ENCODE data around the gene EEF1G. TPM values are rescaled to one million over a fixed set of nuclear protein-coding genes. Genes with fewer than 3 reads are reported as not detected.
A peak's percentile ranks its signal among the peaks of the same experiment; 100 is the strongest.

Gene EEF1G
- total and polyA plus RNA-seq, 2 of the 13 experiments (the other 11 are each of a cell fraction or from before 2014, with no cell fraction given) = 1,787 to 2,144 TPM

GRCh38 chr11:62545437-62546243 lies 28.1 kb downstream of the EEF1G start (continued):
- no peak; the same call in 1 of the 2 replicates for TF ChIP-seq CBX5 (CRISPR knock-in tag; IDR thresholded peaks at IDR 0.05; ENCODE audit: borderline replicate concordance)
- TF ChIP-seq ZNF776 (CRISPR knock-in tag; IDR thresholded peaks at IDR 0.05) = peak; percentile 54; the same call in 1 of the 2 replicates
- TF ChIP-seq HIC2 (CRISPR knock-in tag; IDR thresholded peaks at IDR 0.05; ENCODE audit: low read depth) = no peak
- 0 out of 2 replicates have a peak, but pooled peaks have one; percentile 9 for TF ChIP-seq PLSCR1 (CRISPR knock-in tag; IDR thresholded peaks at IDR 0.05; ENCODE audit: borderline replicate concordance)
- no peak for TF ChIP-seq PHF20 (CRISPR knock-in tag; IDR thresholded peaks at IDR 0.05)
- 0 out of 2 replicates have a peak, but pooled peaks have one; percentile 47 for TF ChIP-seq ZFY (CRISPR knock-in tag; IDR thresholded peaks at IDR 0.05)
- TF ChIP-seq RCOR2 (CRISPR knock-in tag; IDR thresholded peaks at IDR 0.05) = 0 out of 2 replicates have a peak, but pooled peaks have one; percentile 9
- TF ChIP-seq LCORL (IDR thresholded peaks at IDR 0.05) = peak; percentile 75
- TF ChIP-seq LCORL (CRISPR knock-in tag; IDR thresholded peaks at IDR 0.05) = peak; percentile 99
- no peak for TF ChIP-seq FOXJ3 (CRISPR knock-in tag; IDR thresholded peaks at IDR 0.05; ENCODE audit: borderline replicate concordance)
- no peak for TF ChIP-seq PREB (CRISPR knock-in tag; IDR thresholded peaks at IDR 0.05)
- peak; percentile 78 for TF ChIP-seq SAP130 (CRISPR knock-in tag; IDR thresholded peaks at IDR 0.05; ENCODE audit: low read depth)
- no peak for TF ChIP-seq HHEX (CRISPR knock-in tag; IDR thresholded peaks at IDR 0.05)
- TF ChIP-seq, protein P1, sequence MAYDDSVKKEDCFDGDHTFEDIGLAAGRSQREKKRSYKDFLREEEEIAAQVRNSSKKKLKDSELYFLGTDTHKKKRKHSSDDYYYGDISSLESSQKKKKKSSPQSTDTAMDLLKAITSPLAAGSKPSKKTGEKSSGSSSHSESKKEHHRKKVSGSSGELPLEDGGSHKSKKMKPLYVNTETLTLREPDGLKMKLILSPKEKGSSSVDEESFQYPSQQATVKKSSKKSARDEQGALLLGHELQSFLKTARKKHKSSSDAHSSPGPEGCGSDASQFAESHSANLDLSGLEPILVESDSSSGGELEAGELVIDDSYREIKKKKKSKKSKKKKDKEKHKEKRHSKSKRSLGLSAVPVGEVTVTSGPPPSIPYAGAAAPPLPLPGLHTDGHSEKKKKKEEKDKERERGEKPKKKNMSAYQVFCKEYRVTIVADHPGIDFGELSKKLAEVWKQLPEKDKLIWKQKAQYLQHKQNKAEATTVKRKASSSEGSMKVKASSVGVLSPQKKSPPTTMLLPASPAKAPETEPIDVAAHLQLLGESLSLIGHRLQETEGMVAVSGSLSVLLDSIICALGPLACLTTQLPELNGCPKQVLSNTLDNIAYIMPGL (CRISPR knock-in tag; IDR thresholded peaks at IDR 0.05; ENCODE audit: borderline replicate concordance in 1 of 2, low read depth in 1 of 2) = peak; percentile 55 to 65; a peak in 2 of 4 replicates
- peak; percentile 82; the same call in 1 of the 2 replicates for TF ChIP-seq SNAPC2 (CRISPR knock-in tag; IDR thresholded peaks at IDR 0.05)
- no peak; the same call in 1 of the 2 replicates for TF ChIP-seq CBFB (CRISPR knock-in tag; IDR thresholded peaks at IDR 0.05)
- TF ChIP-seq ZBTB3 (CRISPR knock-in tag; IDR thresholded peaks at IDR 0.05; ENCODE audit: borderline replicate concordance, low read depth) = peak; percentile 72; the same call in 1 of the 2 replicates
- peak; percentile 75; the same call in 1 of the 2 replicates for TF ChIP-seq FOXC1 (CRISPR knock-in tag; IDR thresholded peaks at IDR 0.05; ENCODE audit: borderline replicate concordance)
- TF ChIP-seq HDAC1 (CRISPR knock-in tag; IDR thresholded peaks at IDR 0.05) = peak; percentile 76
- TF ChIP-seq, protein P2, sequence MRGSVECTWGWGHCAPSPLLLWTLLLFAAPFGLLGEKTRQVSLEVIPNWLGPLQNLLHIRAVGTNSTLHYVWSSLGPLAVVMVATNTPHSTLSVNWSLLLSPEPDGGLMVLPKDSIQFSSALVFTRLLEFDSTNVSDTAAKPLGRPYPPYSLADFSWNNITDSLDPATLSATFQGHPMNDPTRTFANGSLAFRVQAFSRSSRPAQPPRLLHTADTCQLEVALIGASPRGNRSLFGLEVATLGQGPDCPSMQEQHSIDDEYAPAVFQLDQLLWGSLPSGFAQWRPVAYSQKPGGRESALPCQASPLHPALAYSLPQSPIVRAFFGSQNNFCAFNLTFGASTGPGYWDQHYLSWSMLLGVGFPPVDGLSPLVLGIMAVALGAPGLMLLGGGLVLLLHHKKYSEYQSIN (CRISPR knock-in tag; IDR thresholded peaks at IDR 0.05; ENCODE audit: borderline replicate concordance) = no peak
- TF ChIP-seq FOXK1 (CRISPR knock-in tag; IDR thresholded peaks at IDR 0.05; ENCODE audit: borderline replicate concordance, low read depth) = no peak

Data from HepG2 (cell line).